Prostate gland (tissue), 2 donors: Measurements from ENCODE around the gene SPATC1L.

ENCODE experiments used
- CTCF ChIP-seq, 4 experiments: fragments of 200-600 bp in 2 of 4; fragments of 450-650 bp in 2 of 4; sonication (generic) in 2 of 4; IDR thresholded peaks; 1 replicate in 3 of 4; 2 replicates in 1 of 4; pipeline ENCODE4 v1.5.1; 2016 to 2019; ENCODE audit warnings: antibody characterized with exemption in 4 of 4, mild to moderate bottlenecking in 2 of 4, moderate library complexity in 2 of 4
- POLR2A ChIP-seq: fragments of 450-650 bp; IDR thresholded peaks from one replicate; pipeline ENCODE4 v1.6.1; 2016; ENCODE audit warnings: antibody characterized with exemption, mild to moderate bottlenecking
- POLR2AphosphoS5 ChIP-seq: sonication (generic); formaldehyde crosslinking; IDR thresholded peaks from one replicate; pipeline ENCODE4 v1.6.1; 2017; ENCODE audit warnings: antibody characterized with exemption

GRCh38 chr21:46220847-46221246 lies 36.6 kb upstream of the SPATC1L start:
- TF ChIP-seq CTCF (IDR thresholded peaks at IDR 0.05) (no peak), POLR2AphosphoS5 (no peak), POLR2A (no peak)
